Ishikawa (cell line): Measurements from ENCODE around the gene KRT12.
A peak's percentile ranks its signal among the peaks of the same experiment; 100 is the strongest.

Experiments
- CEBPB ChIP-seq: IDR thresholded peaks from 2 replicates; pipeline ENCODE4 v1.6.1; 2012
- CREB1 ChIP-seq: IDR thresholded peaks from 2 replicates; pipeline ENCODE4 v1.6.1; 2012; ENCODE audit warnings: low read depth
- EGR1 ChIP-seq: IDR thresholded peaks from 2 replicates; pipeline ENCODE4 v1.6.1; 2012
- EP300 ChIP-seq: IDR thresholded peaks from 2 replicates; pipeline ENCODE4 v1.6.1; 2012; ENCODE audit warnings: borderline replicate concordance
- FOXM1 ChIP-seq: IDR thresholded peaks from 2 replicates; pipeline ENCODE4 v1.6.1; 2012; ENCODE audit warnings: low read depth, borderline replicate concordance
- MAX ChIP-seq: IDR thresholded peaks from 2 replicates; pipeline ENCODE4 v1.6.1; 2012
- NFIC ChIP-seq: IDR thresholded peaks from 2 replicates; pipeline ENCODE4 v1.6.1; 2012
- RAD21 ChIP-seq: IDR thresholded peaks from 2 replicates; pipeline ENCODE4 v1.6.1; 2012; ENCODE audit warnings: low read depth
- REST ChIP-seq: IDR thresholded peaks from 2 replicates; pipeline ENCODE4 v1.6.1; 2012; ENCODE audit warnings: low read depth, mild to moderate bottlenecking
- TAF1 ChIP-seq: IDR thresholded peaks from 2 replicates; pipeline ENCODE4 v1.6.1; 2012; ENCODE audit warnings: low read depth, mild to moderate bottlenecking
- TCF12 ChIP-seq: IDR thresholded peaks from 2 replicates; pipeline ENCODE4 v1.6.1; 2012; ENCODE audit warnings: low read depth
- TEAD4 ChIP-seq: IDR thresholded peaks from 2 replicates; pipeline ENCODE4 v1.6.1; 2012
- USF1 ChIP-seq: IDR thresholded peaks from 2 replicates; pipeline ENCODE4 v1.6.1; 2012
- YY1 ChIP-seq: IDR thresholded peaks from 2 replicates; pipeline ENCODE4 v1.6.1; 2012; ENCODE audit warnings: low read depth
- ZBTB7A ChIP-seq: IDR thresholded peaks from 2 replicates; pipeline ENCODE4 v1.6.1; 2012; ENCODE audit warnings: low read depth

Gene KRT12

GRCh38 chr17:40866838-40867237 is at the start of gene KRT12:
TSS of gene KRT12 (minus strand) at chr17:40867223. CDS start at chr17:40867186, 37 bp downstream.
- TF ChIP-seq TAF1 (no peak), USF1 (no peak), RAD21 (no peak), CEBPB (no peak), TEAD4 (no peak)

GRCh38 chr17:40916366-40916765 is 49.3 kb upstream of the KRT12 start:
- TF ChIP-seq EP300, result no peak
- no peak for TF ChIP-seq USF1
- TF ChIP-seq TAF1, result no peak
- no peak for TF ChIP-seq ZBTB7A
- no peak for TF ChIP-seq REST
- TF ChIP-seq TCF12, result no peak
- TF ChIP-seq YY1, result no peak
- no peak for TF ChIP-seq RAD21
- TF ChIP-seq FOXM1, result no peak
- TF ChIP-seq NFIC, result no peak
- no peak for TF ChIP-seq MAX

- TF ChIP-seq EP300 (no peak), TAF1 (no peak), CREB1 (no peak), EGR1 (no peak), YY1 (no peak), ZBTB7A (no peak), TCF12 (no peak), CEBPB (no peak), FOXM1 (no peak), REST (no peak), USF1 (no peak), MAX (no peak), TEAD4 (no peak), RAD21 (no peak), NFIC (no peak)
Measured at GRCh38 chr17:40915721-40916256, 48.8 kb upstream of the KRT12 start.

- TF ChIP-seq CREB1 (no peak), YY1 (no peak), EP300 (peak; percentile 27; the same call in 1 of the 2 replicates), FOXM1 (peak; percentile 60; the same call in 1 of the 2 replicates), MAX (no peak), NFIC (no peak)
Measured at GRCh38 chr17:40915199-40915661, 48.2 kb upstream of the KRT12 start.

GRCh38 chr17:40914075-40914855 is 47.2 kb upstream of the KRT12 start:
- TF ChIP-seq YY1 (no peak), EGR1 (no peak), USF1 (no peak), EP300 (no peak), CEBPB (no peak), NFIC (no peak), CREB1 (no peak), TEAD4 (no peak), TAF1 (no peak), ZBTB7A (no peak), FOXM1 (no peak), RAD21 (no peak), REST (no peak), MAX (no peak), TCF12 (no peak)
